Hematopoietic multipotent progenitor cell treated with erythropoietin and hydrocortisone succinate and interleukin-3 and kit ligand, for 17 days (in vitro differentiated cells): ENCODE data around the gene CDK16.
A peak's percentile ranks its signal among the peaks of the same experiment; 100 is the strongest.

Source experiments
- DNase-seq: peaks from one replicate; pipeline ENCODE4 v3.0.0-alpha.2; 2015; ENCODE audit warnings: low spot score

The CDK16 gene

GRCh38 chrX:47228550-47229270 is 10.2 kb downstream of the CDK16 start:
- no peak for DNase-seq

DNA sequence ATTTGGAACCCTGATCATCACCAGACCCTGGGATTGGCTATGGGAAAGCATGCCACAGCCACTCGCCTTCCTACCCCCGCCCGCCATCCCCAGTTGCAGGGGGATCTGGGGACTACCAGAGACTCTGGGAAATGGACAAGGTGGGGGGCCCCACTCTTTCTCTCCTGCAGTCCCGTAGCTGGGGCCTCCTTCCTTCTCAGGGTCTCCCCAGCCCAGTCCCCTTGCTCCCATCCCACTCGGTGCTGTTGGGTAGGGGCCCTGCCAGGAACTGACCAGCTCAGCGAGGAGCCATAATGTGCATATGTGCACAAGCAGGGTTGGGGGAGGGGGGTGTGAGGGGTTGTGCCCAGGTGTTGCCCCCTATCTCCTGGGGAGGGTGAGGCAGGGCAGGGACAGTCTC is 10.9 kb downstream of the CDK16 start:
- DNase-seq, result no peak

DNA sequence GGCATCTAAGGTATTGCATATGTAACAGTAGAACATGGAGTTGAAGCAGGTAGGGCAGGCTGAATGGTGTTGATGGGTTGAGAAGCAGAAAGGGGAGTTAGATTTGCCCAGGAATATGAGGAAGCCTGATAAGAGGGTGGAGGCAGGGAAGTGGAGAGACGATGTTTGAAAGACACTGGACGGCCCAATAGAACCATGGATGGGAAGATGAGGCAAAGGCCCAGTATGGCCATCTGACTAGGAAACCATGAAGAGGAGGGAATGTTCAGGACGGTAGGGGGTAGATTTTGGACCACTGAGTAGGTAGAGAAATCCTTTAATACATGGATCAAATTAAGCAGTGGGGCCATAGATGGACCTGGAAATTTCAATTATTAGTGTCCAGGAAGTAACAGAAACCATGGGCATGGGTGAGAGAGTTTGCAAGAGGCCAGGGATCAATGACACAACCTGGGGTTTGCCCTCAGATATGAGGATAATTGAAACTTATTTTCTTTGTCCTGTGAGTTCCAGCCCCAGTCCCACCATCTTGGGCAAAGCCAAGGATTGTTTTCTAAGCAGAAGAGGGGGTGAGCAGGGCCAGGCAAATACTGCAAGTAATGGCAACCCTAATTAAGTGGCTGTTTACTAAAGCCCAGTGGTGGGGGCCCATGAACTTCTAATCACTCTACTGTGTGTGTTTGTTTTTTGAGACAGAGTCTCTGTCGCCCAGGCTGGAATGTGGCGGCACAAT is 11.8 kb downstream of the CDK16 start:
- no peak for DNase-seq

DNA sequence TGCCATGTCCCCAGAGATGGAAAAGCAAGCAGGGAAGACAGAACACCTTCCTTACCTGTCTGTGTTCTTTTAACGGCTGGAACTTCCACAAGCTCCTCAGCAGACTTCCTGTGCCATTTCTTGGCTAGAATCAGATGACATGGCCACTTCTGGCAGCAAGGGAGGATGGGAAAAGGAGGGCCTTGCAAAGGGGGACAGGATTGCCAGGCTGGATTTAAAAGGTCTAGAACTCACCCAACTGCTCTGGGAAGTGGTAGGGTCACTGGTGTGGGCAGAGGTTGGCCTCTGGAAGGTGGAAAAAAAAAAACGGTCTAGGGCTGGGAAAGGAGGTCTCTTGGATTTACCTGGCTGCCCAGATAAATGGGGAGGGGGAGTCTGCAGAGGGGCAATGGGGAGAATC is 12.7 kb downstream of the CDK16 start:
- DNase-seq, result no peak

DNA sequence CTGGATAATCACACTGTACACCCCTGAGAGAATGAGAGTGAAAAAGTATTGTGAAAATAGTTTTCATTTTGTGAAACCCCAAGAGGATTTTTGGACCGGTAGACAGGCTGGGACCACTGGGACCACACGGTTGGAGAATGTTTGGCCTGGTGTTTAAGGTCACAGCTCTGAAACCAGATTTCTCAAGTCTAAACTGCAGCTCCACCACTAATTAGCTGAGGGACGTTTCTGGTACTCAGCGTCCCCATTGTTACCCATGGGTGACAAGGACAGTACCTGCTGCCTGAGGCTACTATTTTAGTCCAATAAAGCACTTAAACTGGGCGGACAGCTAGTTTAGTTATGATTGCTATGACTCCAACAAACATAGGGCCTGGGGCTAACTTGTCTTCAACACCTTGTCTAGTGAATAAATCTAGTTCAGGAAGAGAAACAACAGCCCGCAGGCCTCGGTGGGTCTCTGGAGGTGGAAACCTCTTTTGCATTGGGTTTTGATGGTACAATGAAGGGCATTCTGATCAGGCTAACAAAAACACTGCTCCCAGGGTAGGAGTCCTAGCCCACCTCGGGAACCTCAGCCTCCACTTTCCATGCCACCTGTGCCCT is 13.8 kb downstream of the CDK16 start:
- DNase-seq, result no peak

- DNase-seq, result no peak
Measured at GRCh38 chrX:47232803-47233332, 14.4 kb downstream of the CDK16 start, which contains the start of gene USP11. Gene USP11, plus strand, starts transcription at chrX:47233009. Its CDS starts 35 bp downstream, at chrX:47233044.

DNA sequence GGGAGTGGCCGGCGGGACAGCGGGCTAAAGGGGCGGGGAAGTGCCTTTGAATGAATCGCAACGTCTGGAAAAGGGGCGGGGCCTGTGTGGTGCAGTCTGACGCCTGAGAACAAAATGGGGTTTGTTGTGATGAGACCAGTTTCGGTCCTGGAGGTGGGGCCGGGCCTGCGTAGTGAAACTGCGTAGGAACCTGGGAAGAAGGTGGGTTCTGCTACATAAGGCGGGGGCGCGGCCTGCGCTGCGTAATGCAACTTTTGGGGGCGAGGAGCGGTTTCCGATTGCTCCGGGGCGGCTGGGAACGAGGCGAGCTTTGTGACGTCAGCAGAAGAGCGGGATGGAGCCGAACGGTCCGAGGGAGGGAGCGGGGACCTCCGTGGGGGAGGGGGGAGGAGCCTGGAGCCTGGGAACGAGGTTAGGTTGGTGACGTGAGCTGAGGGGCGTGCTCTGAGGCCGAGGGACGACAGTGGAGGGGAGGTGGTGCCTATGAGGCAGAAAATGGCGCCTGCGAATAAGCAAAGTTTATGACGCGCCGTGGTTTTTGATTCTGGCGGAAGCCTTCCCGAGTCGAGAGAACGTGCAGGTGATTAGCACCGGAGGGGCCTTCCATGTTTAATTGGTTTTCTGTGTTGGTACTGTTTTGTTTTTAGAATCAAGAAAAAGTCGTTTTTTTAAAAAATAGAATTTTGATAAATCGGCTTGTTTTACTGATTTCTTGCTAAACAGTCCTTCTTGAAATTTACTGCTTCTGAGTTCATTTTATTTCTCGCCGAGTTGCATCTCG is 15.0 kb downstream of the CDK16 start:
- peak; percentile 94 for DNase-seq

DNA sequence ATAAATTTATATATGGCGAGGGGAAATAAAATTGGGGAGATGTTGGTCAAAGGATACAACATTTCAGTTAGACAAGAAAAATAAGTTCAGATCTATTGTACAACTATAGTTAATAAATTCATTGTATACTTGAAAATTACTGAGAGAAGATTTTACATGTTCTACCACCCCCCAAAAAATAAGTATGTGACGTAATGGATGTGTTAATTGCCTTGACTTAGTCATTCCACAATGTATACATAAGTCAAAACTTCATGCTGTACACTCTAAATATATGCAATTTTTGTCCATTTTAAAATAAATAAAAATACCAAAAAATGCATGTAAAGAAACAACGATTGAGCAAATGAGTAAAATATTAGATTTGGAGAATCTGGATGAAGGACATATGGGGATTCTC is 16.1 kb downstream of the CDK16 start:
- no peak for DNase-seq

GRCh38 chrX:47235691-47236103 is 17.2 kb downstream of the CDK16 start:
- DNase-seq, result no peak

DNA sequence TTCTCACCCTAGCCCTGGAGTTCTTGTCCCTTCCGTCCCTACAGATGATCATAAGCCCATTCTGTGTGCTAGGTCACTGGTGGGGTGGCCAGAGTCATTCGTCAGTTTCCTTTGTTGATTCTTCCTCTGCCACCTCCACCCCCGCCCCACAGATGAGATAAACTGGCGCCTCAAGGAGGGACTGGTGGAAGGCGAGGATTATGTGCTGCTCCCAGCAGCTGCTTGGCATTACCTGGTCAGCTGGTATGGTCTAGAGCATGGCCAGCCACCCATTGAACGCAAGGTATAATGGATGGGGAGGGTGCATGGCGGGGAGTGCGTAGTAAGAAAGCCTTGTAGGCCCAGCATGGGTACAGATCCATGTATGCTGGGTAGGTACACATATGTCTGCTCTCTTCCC is 20.7 kb downstream of the CDK16 start:
- DNase-seq, result no peak

- DNase-seq, result no peak
Measured at GRCh38 chrX:47239898-47240545, 21.5 kb downstream of the CDK16 start.

- DNase-seq, result no peak
Measured at GRCh38 chrX:47240619-47241018, 22.1 kb downstream of the CDK16 start.

- DNase-seq, result no peak
Measured at GRCh38 chrX:47241201-47242011, 22.9 kb downstream of the CDK16 start.

- DNase-seq, result no peak
Measured at GRCh38 chrX:47242321-47242720, 23.8 kb downstream of the CDK16 start.

DNA sequence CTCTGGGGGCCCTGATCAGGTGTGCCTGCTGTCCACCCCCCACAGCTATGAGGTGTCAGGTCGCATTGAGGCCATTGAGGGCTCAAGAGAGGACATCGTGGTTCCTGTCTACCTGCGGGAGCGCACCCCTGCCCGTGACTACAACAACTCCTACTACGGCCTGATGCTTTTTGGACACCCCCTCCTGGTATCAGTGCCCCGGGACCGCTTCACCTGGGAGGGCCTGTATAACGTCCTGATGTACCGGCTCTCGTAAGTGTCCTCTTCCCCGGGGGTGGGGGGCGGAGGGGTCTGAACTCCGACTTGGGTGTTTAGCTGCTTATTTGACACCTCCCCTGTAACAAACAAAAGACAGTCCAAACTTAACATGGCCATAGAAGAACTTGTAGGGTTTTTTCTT is 24.9 kb downstream of the CDK16 start:
- DNase-seq, result no peak

GRCh38 chrX:47244676-47245075 is 26.2 kb downstream of the CDK16 start:
- no peak for DNase-seq

GRCh38 chrX:47245156-47245555 is 26.7 kb downstream of the CDK16 start:
- no peak for DNase-seq

DNA sequence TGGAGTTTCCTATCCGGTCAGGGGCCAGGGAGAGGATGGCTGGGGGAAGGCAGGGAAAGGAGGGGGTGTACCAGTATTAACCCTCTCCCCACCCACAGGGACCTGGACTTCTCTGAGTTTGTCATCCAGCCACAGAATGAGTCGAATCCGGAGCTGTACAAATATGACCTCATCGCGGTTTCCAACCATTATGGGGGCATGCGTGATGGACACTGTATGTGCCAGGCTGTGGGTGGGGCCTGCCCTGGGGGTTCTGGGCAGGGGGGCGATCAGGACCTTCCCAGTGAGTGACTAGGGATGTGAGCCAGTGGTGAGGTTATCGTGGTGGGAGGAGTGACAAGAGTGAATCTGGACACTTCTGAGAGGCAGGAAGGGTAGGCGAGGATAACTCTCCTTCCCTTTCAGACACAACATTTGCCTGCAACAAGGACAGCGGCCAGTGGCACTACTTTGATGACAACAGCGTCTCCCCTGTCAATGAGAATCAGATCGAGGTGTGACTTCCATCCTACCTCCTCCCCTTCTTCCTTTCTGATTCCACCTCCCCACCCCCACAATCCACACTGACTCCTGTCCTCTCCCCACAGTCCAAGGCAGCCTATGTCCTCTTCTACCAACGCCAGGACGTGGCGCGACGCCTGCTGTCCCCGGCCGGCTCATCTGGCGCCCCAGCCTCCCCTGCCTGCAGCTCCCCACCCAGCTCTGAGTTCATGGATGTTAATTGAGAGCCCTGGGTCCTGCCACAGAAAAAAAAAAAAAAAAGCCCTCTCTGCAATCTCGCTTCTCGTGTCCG is 28.9 kb downstream of the CDK16 start:
- no peak for DNase-seq

DNA sequence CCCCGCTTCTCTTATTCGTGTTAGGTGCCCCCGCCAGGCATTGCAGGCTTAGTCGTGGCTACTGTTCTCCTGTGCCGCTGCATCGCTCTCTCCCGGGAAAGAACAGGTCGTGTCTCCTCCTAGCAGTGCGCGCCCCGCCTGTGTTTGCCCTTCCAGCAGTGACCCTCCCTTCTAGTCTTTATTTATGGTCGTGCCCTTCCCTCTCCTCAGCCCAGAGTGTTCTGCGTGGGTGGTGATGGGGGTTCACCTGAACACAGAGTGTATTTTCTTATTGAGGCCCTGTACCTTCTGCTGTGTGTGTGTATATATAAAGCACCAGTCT is 29.5 kb downstream of the CDK16 start:
- DNase-seq, result no peak

- no peak for DNase-seq
Measured at GRCh38 chrX:47248576-47248975, 30.1 kb downstream of the CDK16 start.
